DND-41 (cell line): ENCODE data around the gene HNRNPAB.

Source experiments
- ATAC-seq: fragments of 200-7000 bp; cut with Tn5 transposase; 3 replicates; pipeline ENCODE4 v1.9.1; 2021; ENCODE audit warnings: low read depth; ENCODE audit not compliant: insufficient read depth
- DNase-seq: peaks from one replicate; pipeline ENCODE4 v3.0.0-alpha.2; 2020
- H2AFZ ChIP-seq: 2 replicates; pipeline ENCODE4 v1.6.0; 2012; ENCODE audit warnings: low read depth, low read length
- H3K27ac ChIP-seq: 2 replicates; pipeline ENCODE4 v1.5.1; 2012; ENCODE audit warnings: low read length, inconsistent platforms
- H3K27me3 ChIP-seq: fragments of 200-600 bp; sonication (generic); 2 replicates; pipeline ENCODE4 v1.6.0; 2012; ENCODE audit warnings: low read length, mild to moderate bottlenecking, inconsistent platforms; ENCODE audit not compliant: insufficient read depth, poor library complexity
- H3K36me3 ChIP-seq: 2 replicates; pipeline ENCODE4 v1.5.1; 2012; ENCODE audit warnings: low read length, inconsistent platforms; ENCODE audit not compliant: insufficient read depth
- H3K4me1 ChIP-seq: 2 replicates; pipeline ENCODE4 v1.5.1; 2012; ENCODE audit warnings: mild to moderate bottlenecking, low read length; ENCODE audit not compliant: insufficient read depth
- H3K4me2 ChIP-seq: 2 replicates; pipeline ENCODE4 v1.6.0; 2012; ENCODE audit warnings: mild to moderate bottlenecking, moderate library complexity, low read length, inconsistent platforms; ENCODE audit not compliant: insufficient read depth
- H3K4me3 ChIP-seq, 2 experiments: fragments of 200-600 bp in 1 of 2; shearing (Covaris generic) in 1 of 2; 2 replicates each; pipeline ENCODE4 v1.5.1; 2012 to 2016; ENCODE audit warnings: inconsistent platforms in 2 of 2, low read length in 2 of 2, mild to moderate bottlenecking in 2 of 2, low read depth in 1 of 2, moderate library complexity in 1 of 2
- H3K79me2 ChIP-seq: 2 replicates; pipeline ENCODE4 v1.6.0; 2012; ENCODE audit warnings: low read length, inconsistent platforms; ENCODE audit not compliant: insufficient read depth
- H3K9ac ChIP-seq: 2 replicates; pipeline ENCODE4 v1.6.0; 2012; ENCODE audit warnings: low read depth, mild to moderate bottlenecking, inconsistent platforms, low read length, moderate library complexity
- H3K9me3 ChIP-seq: 2 replicates; pipeline ENCODE4 v1.5.1; 2012; ENCODE audit warnings: low read length, moderate library complexity, mild to moderate bottlenecking, inconsistent platforms; ENCODE audit not compliant: insufficient read depth, severe bottlenecking
- H4K20me1 ChIP-seq: 2 replicates; pipeline ENCODE4 v1.6.0; 2012; ENCODE audit warnings: low read length; ENCODE audit not compliant: insufficient read depth
- EZH2 ChIP-seq: IDR thresholded peaks from 3 replicates; pipeline ENCODE4 v1.6.1; 2012; ENCODE audit warnings: borderline replicate concordance, low read depth, mild to moderate bottlenecking, moderate library complexity, low read length, inconsistent platforms; ENCODE audit not compliant: severe bottlenecking
- TF ChIP-seq, protein P1 (sequence below): IDR thresholded peaks from 2 replicates; pipeline ENCODE4 v1.5.1; 2012; ENCODE audit warnings: borderline replicate concordance, low read length, moderate library complexity, mild to moderate bottlenecking; ENCODE audit not compliant: poor library complexity, severe bottlenecking; ENCODE audit errors: extremely low read depth

Gene HNRNPAB

DNA sequence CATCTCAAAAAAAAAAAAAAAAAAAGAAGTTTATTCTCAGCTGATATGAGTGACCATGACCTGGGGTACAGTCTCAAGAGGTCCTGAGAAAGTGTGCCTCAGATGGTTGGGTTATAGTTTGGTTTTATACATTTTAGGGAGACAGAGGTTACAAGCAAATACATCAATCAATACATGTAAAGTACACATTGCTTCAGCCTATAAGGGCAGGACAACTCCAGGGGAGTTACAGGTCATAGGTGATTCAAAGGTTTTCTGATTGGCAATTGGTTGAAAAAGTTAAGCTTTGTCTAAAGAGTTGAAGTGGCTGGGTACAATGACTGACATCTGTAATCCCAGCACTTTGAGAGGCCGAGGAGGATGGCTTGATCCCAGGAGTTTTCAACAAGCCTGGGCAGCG lies 14.9 kb upstream of the HNRNPAB start:
- DNase-seq (no peak), ATAC-seq (no peak)
- Histone ChIP-seq H2AFZ (no peak overlapping the region), H3K4me1 (peaks cover 13% of the 10 kb centered on the region), H3K79me2 (no peaks in the 10 kb centered on the region), H3K4me3 (no peak overlapping the region), H3K4me2 (no peak overlapping the region), H3K9ac (no peak overlapping the region), H4K20me1 (no peaks in the 10 kb centered on the region; the same call in 1 of the 2 replicates), H3K9me3 (no peaks in the 10 kb centered on the region), H3K27ac (no peak overlapping the region), H3K27me3 (peaks cover under 1% of the 10 kb centered on the region), H3K36me3 (no peaks in the 10 kb centered on the region)
- TF ChIP-seq EZH2: no peak
- TF ChIP-seq, protein P1, sequence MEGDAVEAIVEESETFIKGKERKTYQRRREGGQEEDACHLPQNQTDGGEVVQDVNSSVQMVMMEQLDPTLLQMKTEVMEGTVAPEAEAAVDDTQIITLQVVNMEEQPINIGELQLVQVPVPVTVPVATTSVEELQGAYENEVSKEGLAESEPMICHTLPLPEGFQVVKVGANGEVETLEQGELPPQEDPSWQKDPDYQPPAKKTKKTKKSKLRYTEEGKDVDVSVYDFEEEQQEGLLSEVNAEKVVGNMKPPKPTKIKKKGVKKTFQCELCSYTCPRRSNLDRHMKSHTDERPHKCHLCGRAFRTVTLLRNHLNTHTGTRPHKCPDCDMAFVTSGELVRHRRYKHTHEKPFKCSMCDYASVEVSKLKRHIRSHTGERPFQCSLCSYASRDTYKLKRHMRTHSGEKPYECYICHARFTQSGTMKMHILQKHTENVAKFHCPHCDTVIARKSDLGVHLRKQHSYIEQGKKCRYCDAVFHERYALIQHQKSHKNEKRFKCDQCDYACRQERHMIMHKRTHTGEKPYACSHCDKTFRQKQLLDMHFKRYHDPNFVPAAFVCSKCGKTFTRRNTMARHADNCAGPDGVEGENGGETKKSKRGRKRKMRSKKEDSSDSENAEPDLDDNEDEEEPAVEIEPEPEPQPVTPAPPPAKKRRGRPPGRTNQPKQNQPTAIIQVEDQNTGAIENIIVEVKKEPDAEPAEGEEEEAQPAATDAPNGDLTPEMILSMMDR: no peak

DNA sequence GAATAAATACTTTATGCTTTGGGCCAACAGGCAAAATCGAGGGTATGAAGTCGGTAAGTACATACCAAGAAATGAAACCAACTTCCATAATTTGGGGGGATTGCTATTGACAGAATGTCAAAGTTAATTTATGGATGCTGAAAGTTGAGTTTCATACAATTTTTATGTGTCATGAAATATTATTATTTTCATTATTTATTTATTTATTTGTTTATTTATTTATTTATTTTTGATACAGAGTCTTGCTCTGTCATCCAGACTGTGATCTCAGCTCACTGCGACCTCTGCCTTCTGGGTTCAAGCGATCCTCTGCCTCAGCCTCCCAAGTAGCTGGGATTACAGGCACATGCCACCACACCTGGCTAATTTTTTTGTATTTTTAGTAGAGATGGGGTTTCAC lies 12.7 kb upstream of the HNRNPAB start:
- H3K36me3 ChIP-seq: no peaks in the 10 kb centered on the region
- no peaks in the 10 kb centered on the region for H3K79me2 ChIP-seq
- H2AFZ ChIP-seq: no peak overlapping the region
- no peak overlapping the region for H3K4me3 ChIP-seq
- H3K27ac ChIP-seq: no peak overlapping the region
- no peaks in the 10 kb centered on the region for H3K9me3 ChIP-seq
- no peak overlapping the region for H3K9ac ChIP-seq
- no peak for TF ChIP-seq EZH2
- TF ChIP-seq, protein P1: no peak
- H3K4me1 ChIP-seq: peaks cover 19% of the 10 kb centered on the region
- no peaks in the 10 kb centered on the region; the same call in 1 of the 2 replicates for H4K20me1 ChIP-seq
- DNase-seq (no peak), ATAC-seq (no peak)
- H3K4me2 ChIP-seq: no peak overlapping the region
- H3K27me3 ChIP-seq: peaks cover 8% of the 10 kb centered on the region

- Histone ChIP-seq H3K4me1 (peaks cover 19% of the 10 kb centered on the region), H2AFZ (no peak overlapping the region), H3K9me3 (no peaks in the 10 kb centered on the region), H3K79me2 (no peaks in the 10 kb centered on the region), H3K4me3 (no peak overlapping the region), H3K9ac (no peak overlapping the region), H3K36me3 (no peaks in the 10 kb centered on the region), H3K27me3 (peaks cover 8% of the 10 kb centered on the region), H3K27ac (no peak overlapping the region), H3K4me2 (no peak overlapping the region), H4K20me1 (no peaks in the 10 kb centered on the region; the same call in 1 of the 2 replicates)
- ATAC-seq (no peak), DNase-seq (no peak)
- TF ChIP-seq, protein P1: no peak
- TF ChIP-seq EZH2: no peak
Measured at GRCh38 chr5:178192244-178192643, 12.1 kb upstream of the HNRNPAB start.

DNA sequence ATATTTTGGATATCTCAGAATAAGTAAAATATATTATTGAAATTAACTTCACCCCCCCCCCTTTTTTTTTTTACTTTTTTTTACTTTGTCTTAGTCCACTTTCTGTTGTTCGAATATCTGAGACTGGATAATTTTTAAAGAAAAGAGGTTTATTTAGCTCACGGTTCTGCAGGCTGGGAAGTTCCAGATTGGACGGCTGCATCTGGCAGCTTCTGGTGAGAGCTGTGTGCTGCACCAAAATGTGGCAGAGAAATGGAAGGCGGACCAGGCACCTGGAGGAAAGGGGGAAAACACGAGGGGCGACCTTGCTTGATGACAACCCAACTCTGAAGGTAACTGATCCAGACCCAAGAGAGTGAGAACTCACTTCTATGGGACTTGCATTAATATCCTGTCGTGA lies 11.5 kb upstream of the HNRNPAB start:
- H3K36me3 ChIP-seq: no peaks in the 10 kb centered on the region
- DNase-seq (no peak), ATAC-seq (no peak)
- no peaks in the 10 kb centered on the region for H3K9me3 ChIP-seq
- H3K79me2 ChIP-seq: no peaks in the 10 kb centered on the region
- no peak overlapping the region for H3K27ac ChIP-seq
- TF ChIP-seq, protein P1: no peak
- TF ChIP-seq EZH2: no peak
- no peak overlapping the region for H3K4me2 ChIP-seq
- H4K20me1 ChIP-seq: no peaks in the 10 kb centered on the region; the same call in 1 of the 2 replicates
- no peak overlapping the region for H3K9ac ChIP-seq
- peaks cover 8% of the 10 kb centered on the region for H3K27me3 ChIP-seq
- peaks cover 19% of the 10 kb centered on the region for H3K4me1 ChIP-seq
- no peak overlapping the region for H2AFZ ChIP-seq
- no peak overlapping the region for H3K4me3 ChIP-seq
